ENCODE measurements around the gene FOXO3.

DNA sequence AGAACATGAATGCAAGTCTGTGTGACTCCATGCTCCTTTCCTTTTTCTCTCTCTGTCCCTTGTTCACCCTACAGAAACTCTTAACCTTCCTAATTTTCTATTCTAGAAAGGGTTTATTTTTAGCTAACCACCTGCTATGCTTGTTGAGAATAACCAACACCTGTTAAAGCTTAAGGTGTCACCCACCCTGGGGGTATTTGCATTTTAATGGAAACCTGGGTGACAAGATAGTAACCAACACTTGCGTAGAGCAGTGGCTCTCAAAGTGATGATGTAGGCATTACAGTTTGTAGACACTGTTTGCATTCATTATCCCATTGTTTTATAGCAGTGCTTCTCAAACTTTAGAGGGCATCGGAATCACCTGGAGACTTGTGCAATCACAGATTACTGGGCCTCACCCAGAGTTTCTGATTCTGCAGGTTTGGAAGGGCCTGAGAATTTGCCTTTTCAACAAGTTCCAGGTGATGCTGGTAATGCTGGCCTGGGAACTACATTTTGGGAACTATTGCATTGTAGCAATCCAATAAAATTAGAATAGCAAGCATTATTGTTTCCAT, 173.1 kb downstream of the FOXO3 start:
- TF ChIP-seq, protein P1, sequence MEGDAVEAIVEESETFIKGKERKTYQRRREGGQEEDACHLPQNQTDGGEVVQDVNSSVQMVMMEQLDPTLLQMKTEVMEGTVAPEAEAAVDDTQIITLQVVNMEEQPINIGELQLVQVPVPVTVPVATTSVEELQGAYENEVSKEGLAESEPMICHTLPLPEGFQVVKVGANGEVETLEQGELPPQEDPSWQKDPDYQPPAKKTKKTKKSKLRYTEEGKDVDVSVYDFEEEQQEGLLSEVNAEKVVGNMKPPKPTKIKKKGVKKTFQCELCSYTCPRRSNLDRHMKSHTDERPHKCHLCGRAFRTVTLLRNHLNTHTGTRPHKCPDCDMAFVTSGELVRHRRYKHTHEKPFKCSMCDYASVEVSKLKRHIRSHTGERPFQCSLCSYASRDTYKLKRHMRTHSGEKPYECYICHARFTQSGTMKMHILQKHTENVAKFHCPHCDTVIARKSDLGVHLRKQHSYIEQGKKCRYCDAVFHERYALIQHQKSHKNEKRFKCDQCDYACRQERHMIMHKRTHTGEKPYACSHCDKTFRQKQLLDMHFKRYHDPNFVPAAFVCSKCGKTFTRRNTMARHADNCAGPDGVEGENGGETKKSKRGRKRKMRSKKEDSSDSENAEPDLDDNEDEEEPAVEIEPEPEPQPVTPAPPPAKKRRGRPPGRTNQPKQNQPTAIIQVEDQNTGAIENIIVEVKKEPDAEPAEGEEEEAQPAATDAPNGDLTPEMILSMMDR (IDR thresholded peaks at IDR 0.05), result no peak
- TF ChIP-seq EZH2 (IDR thresholded peaks at IDR 0.05) (no peak), EZH2phosphoT487 (IDR thresholded peaks at IDR 0.05) (no peak)

All from neural progenitor cell (in vitro differentiated cells).